NT2/D1 (cell line): ENCODE data around the gene FBXL7.

Experiments
- DNase-seq: peaks from one replicate; pipeline ENCODE4 v3.0.0-alpha.2; 2011; ENCODE audit warnings: low read depth, low spot score
- H3K27me3 ChIP-seq: 2 replicates; pipeline ENCODE4 v1.6.0; 2011; ENCODE audit warnings: mild to moderate bottlenecking; ENCODE audit not compliant: insufficient read length, insufficient read depth
- H3K36me3 ChIP-seq: 2 replicates; pipeline ENCODE4 v1.6.1; 2011; ENCODE audit warnings: mild to moderate bottlenecking, low read length, mixed read lengths; ENCODE audit not compliant: insufficient read depth, insufficient read length
- H3K4me1 ChIP-seq: 2 replicates; pipeline ENCODE4 v1.5.1; 2011; ENCODE audit not compliant: insufficient read depth, insufficient read length
- H3K4me3 ChIP-seq: 2 replicates; pipeline ENCODE4 v1.5.1; 2011; ENCODE audit warnings: low read depth; ENCODE audit not compliant: insufficient read length
- H3K9ac ChIP-seq: 2 replicates; pipeline ENCODE4 v1.6.0; 2011; ENCODE audit warnings: low read depth; ENCODE audit not compliant: insufficient read length
- H3K9me3 ChIP-seq: 2 replicates; pipeline ENCODE4 v1.5.1; 2011; ENCODE audit warnings: mild to moderate bottlenecking, low read length; ENCODE audit not compliant: insufficient read depth
- SUZ12 ChIP-seq: IDR thresholded peaks from 2 replicates; pipeline ENCODE4 v1.6.1; 2011; ENCODE audit not compliant: insufficient read length, insufficient read depth; ENCODE audit errors: extremely low read depth
- YY1 ChIP-seq: IDR thresholded peaks from 2 replicates; pipeline ENCODE4 v1.6.1; 2011; ENCODE audit not compliant: insufficient read length, insufficient read depth
- ZNF274 ChIP-seq: IDR thresholded peaks from 2 replicates; pipeline ENCODE4 v1.6.1; 2011; ENCODE audit warnings: mild to moderate bottlenecking, low read depth, low read length

The FBXL7 gene

DNA sequence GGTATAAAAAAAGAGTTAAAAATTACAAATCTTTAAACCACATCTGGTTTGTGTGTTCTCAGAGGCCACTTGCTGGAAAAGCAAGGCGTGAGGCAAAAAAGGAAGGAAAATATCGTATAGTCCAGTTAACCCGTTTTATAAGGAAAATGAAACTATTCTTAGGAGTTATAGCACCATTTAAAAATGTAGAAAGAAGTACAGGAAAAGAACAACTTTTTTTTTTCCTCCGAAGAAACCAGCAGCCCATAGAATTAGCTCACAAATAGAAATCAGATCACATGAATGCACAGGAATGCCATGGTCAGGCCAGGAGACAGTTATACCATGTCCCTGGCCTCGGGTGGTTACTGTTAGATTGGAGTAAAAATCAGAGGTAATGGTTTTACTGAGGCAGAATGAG is 241.6 kb downstream of the FBXL7 start:
- Histone ChIP-seq H3K36me3 (peaks cover 3% of the 10 kb centered on the region), H3K4me3 (no peak overlapping the region), H3K27me3 (no peaks in the 10 kb centered on the region), H3K9me3 (peaks cover 16% of the 10 kb centered on the region; the same call in 1 of the 2 replicates), H3K4me1 (no peaks in the 10 kb centered on the region), H3K9ac (no peak overlapping the region)
- no peak for DNase-seq
- no peak for TF ChIP-seq ZNF274
- TF ChIP-seq YY1: no peak
- TF ChIP-seq SUZ12: no peak

DNA sequence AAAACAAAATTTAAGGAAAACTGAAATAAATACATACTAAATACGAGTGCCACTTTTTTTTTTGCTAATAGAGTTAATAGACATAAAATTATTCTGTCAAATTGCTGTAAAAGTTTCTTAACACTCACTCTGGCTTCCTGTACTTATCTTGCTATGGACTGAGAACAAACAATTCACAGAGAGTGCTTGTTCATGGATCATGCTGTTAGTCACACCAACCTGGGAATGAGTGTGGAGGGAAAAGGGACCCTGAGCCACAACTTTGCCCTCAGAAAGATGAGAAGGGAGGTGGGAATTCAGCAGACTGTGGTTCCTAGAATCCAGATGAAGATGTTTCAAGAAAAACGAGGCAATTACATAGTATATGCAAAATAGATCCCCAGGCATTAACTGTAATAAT is 246.9 kb downstream of the FBXL7 start:
- H3K27me3 ChIP-seq: no peaks in the 10 kb centered on the region
- no peaks in the 10 kb centered on the region for H3K4me1 ChIP-seq
- TF ChIP-seq YY1: no peak
- no peak for TF ChIP-seq SUZ12
- TF ChIP-seq ZNF274: no peak
- H3K36me3 ChIP-seq: no peaks in the 10 kb centered on the region
- peaks cover 16% of the 10 kb centered on the region; the same call in 1 of the 2 replicates for H3K9me3 ChIP-seq
- no peak overlapping the region for H3K4me3 ChIP-seq
- no peak for DNase-seq
- no peak overlapping the region for H3K9ac ChIP-seq

DNA sequence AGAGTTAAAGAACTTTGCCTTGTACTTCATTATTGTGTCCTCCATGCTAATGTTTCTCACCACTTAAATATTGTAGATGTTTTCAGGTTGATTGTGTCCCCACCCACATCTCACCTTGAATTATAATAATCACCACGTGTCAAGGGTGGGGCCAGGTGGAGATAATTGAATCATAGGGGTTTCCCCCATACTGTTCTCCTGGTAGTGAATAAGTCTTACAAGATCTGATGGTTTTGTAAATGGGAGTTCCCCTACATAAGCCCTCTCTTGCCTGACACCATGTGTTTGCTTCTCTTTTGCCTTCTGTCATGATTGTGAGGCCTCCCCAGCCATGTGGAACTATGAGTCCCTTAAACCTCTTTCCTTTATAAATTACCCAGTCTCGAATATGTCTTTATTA is 248.3 kb downstream of the FBXL7 start:
- Histone ChIP-seq H3K4me3 (no peak overlapping the region), H3K9ac (no peak overlapping the region), H3K9me3 (peaks cover 7% of the 10 kb centered on the region; the same call in 1 of the 2 replicates), H3K27me3 (no peaks in the 10 kb centered on the region), H3K4me1 (no peaks in the 10 kb centered on the region), H3K36me3 (no peaks in the 10 kb centered on the region)
- TF ChIP-seq ZNF274 (no peak), SUZ12 (no peak), YY1 (no peak)
- DNase-seq: no peak

DNA sequence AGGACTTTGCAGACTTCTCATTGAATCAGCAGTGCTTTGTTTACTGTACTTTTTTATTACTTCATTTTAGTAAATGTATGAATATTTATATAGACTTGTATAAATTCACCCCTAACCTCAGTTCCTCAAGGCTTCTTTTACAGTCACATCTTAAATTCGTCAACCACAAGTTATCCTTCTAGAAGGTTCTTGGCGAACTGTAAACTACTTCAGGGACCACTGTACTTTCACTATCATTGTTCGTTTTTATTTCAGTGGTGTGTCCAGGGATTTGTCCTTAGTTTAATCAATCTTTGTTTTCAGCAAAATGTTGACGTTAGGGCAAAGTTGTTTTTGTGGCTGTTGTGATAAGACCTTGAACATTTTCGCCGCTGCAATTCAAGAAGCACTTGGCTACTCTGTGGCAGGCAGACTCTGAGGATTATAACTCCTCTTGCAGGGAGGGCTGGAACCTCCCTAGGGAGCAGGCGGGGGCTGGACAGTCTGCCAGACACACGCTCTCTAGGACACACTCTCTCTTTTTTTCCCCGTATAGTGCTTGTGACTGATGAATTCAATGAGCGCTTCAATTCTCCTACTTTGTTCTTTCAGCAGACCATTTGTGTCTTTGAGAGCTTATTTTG is 252.8 kb downstream of the FBXL7 start:
- no peak for DNase-seq
- H3K9ac ChIP-seq: no peak overlapping the region
- H3K9me3 ChIP-seq: peaks cover 3% of the 10 kb centered on the region; the same call in 1 of the 2 replicates
- no peak overlapping the region for H3K4me3 ChIP-seq
- TF ChIP-seq ZNF274 (no peak), SUZ12 (no peak), YY1 (no peak)
- no peaks in the 10 kb centered on the region for H3K27me3 ChIP-seq
- H3K4me1 ChIP-seq: no peaks in the 10 kb centered on the region
- no peaks in the 10 kb centered on the region for H3K36me3 ChIP-seq

DNA sequence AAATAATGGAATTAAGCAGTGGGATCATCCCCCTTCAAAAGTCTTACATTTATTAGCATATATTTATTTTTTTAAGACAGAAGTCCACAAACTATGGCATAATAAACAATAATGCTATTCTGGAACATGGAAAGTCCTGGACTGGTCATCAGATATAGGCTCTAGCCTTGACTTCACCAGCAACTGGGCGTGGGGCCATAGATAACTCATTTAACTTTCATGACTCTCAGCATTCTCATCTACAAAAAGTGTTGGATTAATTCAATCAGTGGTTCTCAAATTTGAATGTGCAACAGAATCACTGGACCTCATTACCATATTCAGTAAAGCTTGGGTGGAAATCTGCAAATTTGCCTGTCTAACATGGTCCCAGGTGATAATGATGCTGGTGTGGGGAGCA is 253.8 kb downstream of the FBXL7 start:
- Histone ChIP-seq H3K9ac (no peak overlapping the region), H3K36me3 (no peaks in the 10 kb centered on the region), H3K9me3 (peaks cover 3% of the 10 kb centered on the region; the same call in 1 of the 2 replicates), H3K4me1 (no peaks in the 10 kb centered on the region), H3K4me3 (no peak overlapping the region), H3K27me3 (no peaks in the 10 kb centered on the region)
- TF ChIP-seq YY1 (no peak), ZNF274 (no peak), SUZ12 (no peak)
- DNase-seq: no peak

DNA sequence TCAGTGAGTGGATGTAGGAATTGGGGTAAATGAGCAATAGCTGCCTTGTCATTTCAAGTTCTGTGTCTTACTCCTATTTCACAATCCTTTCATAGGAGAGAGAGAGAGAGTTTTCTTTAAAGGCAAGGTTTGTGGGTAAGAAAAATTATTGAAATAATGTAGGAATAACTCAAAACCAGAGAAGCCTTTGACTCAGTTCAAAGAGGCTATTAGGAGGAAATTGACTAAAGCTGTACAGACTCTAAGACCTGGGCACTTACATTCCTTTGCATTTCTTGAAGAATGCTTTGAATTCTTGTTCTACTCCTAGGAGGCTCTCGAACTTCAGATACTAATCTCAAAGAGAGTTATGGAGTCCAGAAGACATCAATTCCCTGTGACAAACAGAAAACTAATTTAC is 257.1 kb downstream of the FBXL7 start:
- no peak for DNase-seq
- no peak for TF ChIP-seq ZNF274
- TF ChIP-seq YY1: no peak
- no peak for TF ChIP-seq SUZ12
- no peaks in the 10 kb centered on the region for H3K27me3 ChIP-seq

DNA sequence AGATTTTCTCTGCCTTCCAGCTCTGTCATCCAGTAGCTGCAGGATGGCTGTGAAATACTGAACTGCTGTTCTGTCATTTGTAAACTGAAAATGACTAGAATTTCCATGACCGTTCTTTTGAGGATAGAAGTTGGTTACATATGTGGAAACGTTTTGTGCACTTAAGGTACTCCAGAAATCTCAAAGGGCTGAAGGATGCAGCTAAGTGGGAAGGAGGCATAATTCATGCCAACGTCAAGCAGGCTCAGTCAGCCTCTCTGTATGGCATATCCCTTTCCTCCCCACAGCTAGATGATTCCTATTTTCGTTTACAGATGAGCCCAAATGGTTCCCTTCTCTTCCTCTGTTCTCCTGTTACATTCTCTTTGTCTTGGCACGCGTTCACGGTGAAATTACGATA is 257.6 kb downstream of the FBXL7 start:
- Histone ChIP-seq H3K27me3 (no peaks in the 10 kb centered on the region), H3K4me3 (no peak overlapping the region), H3K4me1 (no peaks in the 10 kb centered on the region), H3K9me3 (peaks cover 3% of the 10 kb centered on the region; the same call in 1 of the 2 replicates), H3K9ac (no peak overlapping the region), H3K36me3 (no peaks in the 10 kb centered on the region)
- no peak for TF ChIP-seq SUZ12
- no peak for TF ChIP-seq YY1
- TF ChIP-seq ZNF274: no peak
- no peak for DNase-seq

More for the DNA sequence above, 257.1 kb downstream of the FBXL7 start:
- peaks cover 3% of the 10 kb centered on the region; the same call in 1 of the 2 replicates for H3K9me3 ChIP-seq
- no peaks in the 10 kb centered on the region for H3K36me3 ChIP-seq
- H3K4me3 ChIP-seq: no peak overlapping the region
- no peaks in the 10 kb centered on the region for H3K4me1 ChIP-seq
- no peak overlapping the region for H3K9ac ChIP-seq

DNA sequence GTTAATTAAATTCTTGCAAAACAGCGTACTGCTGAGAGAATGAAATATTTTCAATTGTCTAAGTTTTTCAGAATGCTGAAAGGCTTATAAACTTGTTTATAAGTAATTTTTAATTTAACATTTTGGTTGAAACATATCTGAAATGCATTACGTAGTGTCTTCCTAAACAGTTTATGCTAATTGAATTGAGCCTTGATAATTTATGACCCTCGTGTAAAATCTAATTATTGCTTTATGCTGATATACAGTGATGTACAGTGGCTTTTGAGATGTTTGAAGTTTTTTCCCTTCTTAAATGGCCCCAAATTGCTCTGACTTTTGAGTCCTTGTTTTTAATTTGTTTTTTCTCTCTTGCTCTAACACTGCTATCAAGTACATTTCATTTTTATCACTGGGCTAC is 262.7 kb downstream of the FBXL7 start:
- TF ChIP-seq ZNF274 (no peak), SUZ12 (no peak), YY1 (no peak)
- H3K9ac ChIP-seq: no peak overlapping the region
- no peaks in the 10 kb centered on the region for H3K4me1 ChIP-seq
- no peaks in the 10 kb centered on the region for H3K27me3 ChIP-seq
- H3K4me3 ChIP-seq: no peak overlapping the region
- H3K9me3 ChIP-seq: no peaks in the 10 kb centered on the region
- no peaks in the 10 kb centered on the region for H3K36me3 ChIP-seq
- DNase-seq: no peak
